NT2/D1 (cell line): Measurements from ENCODE around the gene MAGED2.

Source experiments
- DNase-seq: peaks from one replicate; pipeline ENCODE4 v3.0.0-alpha.2; 2011; ENCODE audit warnings: low read depth, low spot score
- H3K27me3 ChIP-seq: 2 replicates; pipeline ENCODE4 v1.6.0; 2011; ENCODE audit warnings: mild to moderate bottlenecking; ENCODE audit not compliant: insufficient read length, insufficient read depth
- H3K36me3 ChIP-seq: 2 replicates; pipeline ENCODE4 v1.6.1; 2011; ENCODE audit warnings: mild to moderate bottlenecking, low read length, mixed read lengths; ENCODE audit not compliant: insufficient read depth, insufficient read length
- H3K4me1 ChIP-seq: 2 replicates; pipeline ENCODE4 v1.5.1; 2011; ENCODE audit not compliant: insufficient read depth, insufficient read length
- H3K4me3 ChIP-seq: 2 replicates; pipeline ENCODE4 v1.5.1; 2011; ENCODE audit warnings: low read depth; ENCODE audit not compliant: insufficient read length
- H3K9ac ChIP-seq: 2 replicates; pipeline ENCODE4 v1.6.0; 2011; ENCODE audit warnings: low read depth; ENCODE audit not compliant: insufficient read length
- H3K9me3 ChIP-seq: 2 replicates; pipeline ENCODE4 v1.5.1; 2011; ENCODE audit warnings: mild to moderate bottlenecking, low read length; ENCODE audit not compliant: insufficient read depth
- SUZ12 ChIP-seq: IDR thresholded peaks from 2 replicates; pipeline ENCODE4 v1.6.1; 2011; ENCODE audit not compliant: insufficient read length, insufficient read depth; ENCODE audit errors: extremely low read depth
- YY1 ChIP-seq: IDR thresholded peaks from 2 replicates; pipeline ENCODE4 v1.6.1; 2011; ENCODE audit not compliant: insufficient read length, insufficient read depth
- ZNF274 ChIP-seq: IDR thresholded peaks from 2 replicates; pipeline ENCODE4 v1.6.1; 2011; ENCODE audit warnings: mild to moderate bottlenecking, low read depth, low read length

The MAGED2 gene

GRCh38 chrX:54808605-54809483 lies 1.3 kb downstream of the MAGED2 start:
- TF ChIP-seq SUZ12, result no peak
- TF ChIP-seq YY1, result no peak
- no peak for TF ChIP-seq ZNF274
- DNase-seq, result peak; percentile 97
- Histone ChIP-seq H3K4me3 (peak overlapping the region; percentile 85), H3K36me3 (peaks cover 48% of the 10 kb centered on the region), H3K4me1 (peaks cover 9% of the 10 kb centered on the region), H3K9ac (peak overlapping the region; percentile 92), H3K9me3 (no peaks in the 10 kb centered on the region), H3K27me3 (no peaks in the 10 kb centered on the region)

- Histone ChIP-seq H3K9ac (no peak overlapping the region), H3K4me1 (peaks cover 9% of the 10 kb centered on the region), H3K27me3 (no peaks in the 10 kb centered on the region), H3K36me3 (peaks cover 65% of the 10 kb centered on the region), H3K9me3 (no peaks in the 10 kb centered on the region), H3K4me3 (no peak overlapping the region)
- TF ChIP-seq SUZ12 (no peak), ZNF274 (no peak), YY1 (no peak)
- DNase-seq, result no peak
These were observed 3.0 kb downstream of the MAGED2 start for GRCh38 chrX:54810532-54810931.

DNA sequence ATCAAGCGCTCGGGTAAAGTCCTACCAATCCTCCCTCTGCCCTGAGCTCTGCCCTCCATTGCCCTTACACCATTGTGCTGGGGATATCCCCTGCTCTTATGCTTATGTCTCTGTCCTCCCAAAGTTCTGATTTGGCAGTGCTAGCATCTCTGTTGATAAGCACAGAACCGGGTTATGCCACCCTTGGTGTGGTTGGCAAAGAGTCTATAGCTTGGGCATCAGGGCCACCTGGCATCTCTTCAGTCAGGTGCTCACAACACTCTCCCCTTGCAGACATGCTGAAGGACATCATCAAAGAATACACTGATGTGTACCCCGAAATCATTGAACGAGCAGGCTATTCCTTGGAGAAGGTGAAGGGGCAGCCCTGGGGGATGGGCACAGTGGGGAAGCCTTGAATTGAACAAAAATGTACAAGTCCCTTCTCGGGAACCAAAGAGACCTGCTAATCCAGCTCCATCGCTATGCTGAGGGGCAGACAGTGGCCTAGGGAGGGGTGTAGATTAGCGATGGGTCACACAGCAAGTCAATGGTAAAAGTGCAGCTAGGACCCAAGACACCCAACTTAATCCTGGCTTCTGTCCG lies 3.8 kb downstream of the MAGED2 start:
- H3K4me3 ChIP-seq, result no peak overlapping the region
- TF ChIP-seq YY1 (no peak), SUZ12 (no peak), ZNF274 (no peak)
- no peaks in the 10 kb centered on the region for H3K9me3 ChIP-seq
- no peak for DNase-seq
- no peak overlapping the region for H3K9ac ChIP-seq
- H3K36me3 ChIP-seq, result peaks cover 73% of the 10 kb centered on the region
- H3K4me1 ChIP-seq, result peaks cover 9% of the 10 kb centered on the region
- H3K27me3 ChIP-seq, result no peaks in the 10 kb centered on the region

- H3K9me3 ChIP-seq, result no peaks in the 10 kb centered on the region
- DNase-seq, result no peak
- no peak overlapping the region for H3K4me3 ChIP-seq
- peaks cover 78% of the 10 kb centered on the region for H3K36me3 ChIP-seq
- TF ChIP-seq ZNF274 (no peak), SUZ12 (no peak), YY1 (no peak)
- H3K9ac ChIP-seq, result no peak overlapping the region
- no peaks in the 10 kb centered on the region for H3K27me3 ChIP-seq
- peaks cover 9% of the 10 kb centered on the region for H3K4me1 ChIP-seq
These were observed 4.8 kb downstream of the MAGED2 start for GRCh38 chrX:54812306-54812705.

DNA sequence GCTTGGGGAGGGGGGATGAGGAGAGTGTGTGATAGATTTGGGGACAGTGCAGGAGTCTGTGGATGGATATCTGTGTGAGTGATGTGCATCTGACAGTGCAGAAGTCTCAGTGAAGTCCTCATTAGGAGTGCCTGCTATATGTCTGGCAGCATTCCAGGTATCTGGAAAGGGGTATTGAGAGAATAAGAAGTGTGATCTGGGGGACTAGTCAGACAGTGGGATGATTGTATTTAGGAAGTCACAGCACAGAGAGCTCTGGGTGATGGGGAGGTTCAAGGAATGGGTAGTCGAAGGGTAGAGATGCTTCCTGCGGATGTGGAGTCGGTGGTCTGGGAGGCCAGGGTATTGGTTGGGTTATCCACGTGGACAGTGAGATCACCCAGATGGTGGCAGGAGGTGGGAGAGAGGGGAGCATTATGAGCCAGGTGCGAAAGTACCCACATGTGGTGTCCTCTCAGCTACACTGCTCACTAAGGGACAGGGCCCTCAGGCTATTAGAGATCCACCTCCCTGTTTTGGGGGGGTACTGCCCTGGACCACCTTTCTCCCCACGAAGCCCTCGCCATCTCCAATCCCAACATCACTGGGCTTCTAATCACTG lies 9.8 kb downstream of the MAGED2 start:
- peaks cover 45% of the 10 kb centered on the region for H3K36me3 ChIP-seq
- no peaks in the 10 kb centered on the region for H3K27me3 ChIP-seq
- no peaks in the 10 kb centered on the region for H3K4me1 ChIP-seq
- TF ChIP-seq SUZ12 (no peak), YY1 (no peak), ZNF274 (no peak)
- no peak overlapping the region for H3K9ac ChIP-seq
- H3K9me3 ChIP-seq, result no peaks in the 10 kb centered on the region
- H3K4me3 ChIP-seq, result no peak overlapping the region
- no peak for DNase-seq

DNA sequence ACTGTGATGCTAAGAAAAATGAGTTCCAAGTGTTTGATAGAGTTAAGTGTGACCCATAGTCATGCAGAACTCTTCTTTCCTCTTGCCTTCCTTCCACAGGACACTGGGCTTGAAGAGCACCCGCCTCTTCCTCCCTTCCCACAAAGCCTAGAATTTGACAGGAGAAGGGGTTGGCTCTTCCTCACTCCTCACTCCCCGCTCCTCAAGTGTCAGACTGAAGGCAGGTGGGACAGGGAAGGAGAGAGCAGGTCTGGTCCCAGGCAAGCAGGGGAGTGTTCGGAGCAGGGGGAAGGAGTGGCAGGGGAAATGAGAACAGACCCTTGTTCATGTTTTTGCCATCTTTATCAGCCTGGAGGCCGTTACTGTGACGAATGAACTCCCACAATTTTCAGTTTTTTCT lies 10.7 kb downstream of the MAGED2 start:
- no peaks in the 10 kb centered on the region for H3K27me3 ChIP-seq
- no peak for DNase-seq
- H3K9ac ChIP-seq, result no peak overlapping the region
- H3K4me1 ChIP-seq, result no peaks in the 10 kb centered on the region
- TF ChIP-seq YY1, result no peak
- no peak for TF ChIP-seq ZNF274
- TF ChIP-seq SUZ12, result no peak
- H3K9me3 ChIP-seq, result no peaks in the 10 kb centered on the region
- peaks cover 36% of the 10 kb centered on the region for H3K36me3 ChIP-seq
- H3K4me3 ChIP-seq, result no peak overlapping the region

GRCh38 chrX:54819201-54819600 lies 11.7 kb downstream of the MAGED2 start:
- H3K9ac ChIP-seq, result no peak overlapping the region
- TF ChIP-seq YY1, result no peak
- TF ChIP-seq ZNF274, result no peak
- no peak for TF ChIP-seq SUZ12
- DNase-seq, result no peak
- H3K4me1 ChIP-seq, result no peaks in the 10 kb centered on the region
- no peaks in the 10 kb centered on the region for H3K27me3 ChIP-seq
- H3K4me3 ChIP-seq, result no peak overlapping the region
- peaks cover 26% of the 10 kb centered on the region for H3K36me3 ChIP-seq
- no peaks in the 10 kb centered on the region for H3K9me3 ChIP-seq
